SU-DHL-6 (cell line): ENCODE data around the gene RAPGEF5.

Experiments used
- CTCF ChIP-seq: fragments of 200-600 bp; sonication (generic); IDR thresholded peaks from one replicate; pipeline ENCODE4 v1.5.1; 2017; ENCODE audit warnings: antibody characterized with exemption, mild to moderate bottlenecking, low read length, moderate library complexity; ENCODE audit not compliant: insufficient read depth, poor library complexity, severe bottlenecking
- EZH2phosphoT487 ChIP-seq: fragments of 200-600 bp; sonication (generic), shearing (Covaris generic); conservative IDR thresholded peaks from 2 replicates; pipeline ENCODE4 v1.6.1; 2018; ENCODE audit warnings: mild to moderate bottlenecking, antibody characterized with exemption, low read length, moderate library complexity, mixed read lengths

GRCh38 chr7:22403344-22403743, 46.4 kb upstream of the RAPGEF5 start:
- TF ChIP-seq CTCF (no peak), EZH2phosphoT487 (no peak)
